Stimulated activated CD4-positive, alpha-beta T cell treated with anti-CD3 and anti-CD28 coated beads, TNF-alpha, amount 100 ng/mL, for 4 hours (primary cell): ENCODE results near the gene SIGLEC7.
"Not testable (repeated sequence)": the region's sequence is repeated elsewhere in the genome, so short reads cannot be mapped to it uniquely, and the experiment has no call there.

Experiments
- DNase-seq, 3 experiments: peaks; one replicate each; pipeline ENCODE4 v3.0.0-alpha.2; 2020; ENCODE audit warnings: low read depth in 3 of 3

Gene SIGLEC7

GRCh38 chr19:51138549-51138979 lies 3.5 kb upstream of the SIGLEC7 start:
- DNase-seq = no peak

GRCh38 chr19:51139299-51140014 lies 2.6 kb upstream of the SIGLEC7 start:
- no peak for DNase-seq

DNA sequence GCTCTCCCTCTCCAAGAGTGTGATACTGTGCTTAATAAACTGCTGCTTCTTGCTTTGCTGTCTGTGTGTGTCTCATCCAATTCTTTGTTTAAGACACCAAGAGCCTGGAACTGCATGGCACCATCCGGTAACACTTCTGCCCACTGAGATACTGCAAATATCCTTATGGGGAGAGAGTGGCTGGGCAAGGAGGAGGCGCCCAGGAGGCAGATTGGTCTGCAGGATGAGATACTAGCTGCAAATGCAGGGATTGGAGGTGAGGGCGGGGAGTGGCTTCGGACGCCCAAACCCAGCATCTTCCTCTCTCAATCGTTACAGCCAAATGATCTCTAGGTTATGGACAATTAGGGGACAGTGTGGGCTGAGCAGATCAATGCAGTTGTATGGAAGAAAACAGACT lies 1.7 kb upstream of the SIGLEC7 start:
- no peak for DNase-seq

GRCh38 chr19:51141181-51141580 lies 920 bp upstream of the SIGLEC7 start:
- DNase-seq = no peak

DNA sequence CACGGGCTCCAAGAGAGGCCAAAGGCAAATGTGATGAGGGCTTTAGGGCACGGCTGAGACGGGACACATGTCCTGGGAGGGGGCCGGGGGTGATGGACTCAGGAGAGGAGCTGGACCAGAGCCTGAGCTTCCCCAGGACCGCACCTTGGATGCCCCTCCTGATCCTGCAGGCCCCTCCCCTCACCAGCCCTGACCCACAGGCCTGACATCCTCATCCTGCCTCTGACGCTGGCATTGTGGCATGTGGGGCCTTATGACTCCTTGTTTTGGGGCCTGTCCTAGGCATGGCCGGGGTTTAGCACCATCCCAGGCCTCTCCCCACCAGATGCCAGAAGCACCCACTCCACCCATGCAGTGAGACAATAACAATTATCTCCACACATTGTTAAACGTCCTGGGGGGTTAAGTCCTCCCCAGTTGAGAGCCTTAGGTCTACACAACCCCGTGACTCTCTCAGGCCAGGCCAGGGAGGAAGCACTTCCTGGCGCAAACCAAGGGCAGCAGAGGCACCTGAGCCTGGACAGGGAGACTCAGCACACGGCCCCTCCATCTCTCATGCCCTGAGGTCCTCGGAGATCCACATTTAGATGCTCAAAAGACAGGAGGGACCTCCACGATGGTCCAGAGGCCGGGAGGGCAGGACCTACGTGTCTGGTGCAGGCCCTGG lies 841 bp downstream of the SIGLEC7 start:
- not testable (repeated sequence) for DNase-seq

DNA sequence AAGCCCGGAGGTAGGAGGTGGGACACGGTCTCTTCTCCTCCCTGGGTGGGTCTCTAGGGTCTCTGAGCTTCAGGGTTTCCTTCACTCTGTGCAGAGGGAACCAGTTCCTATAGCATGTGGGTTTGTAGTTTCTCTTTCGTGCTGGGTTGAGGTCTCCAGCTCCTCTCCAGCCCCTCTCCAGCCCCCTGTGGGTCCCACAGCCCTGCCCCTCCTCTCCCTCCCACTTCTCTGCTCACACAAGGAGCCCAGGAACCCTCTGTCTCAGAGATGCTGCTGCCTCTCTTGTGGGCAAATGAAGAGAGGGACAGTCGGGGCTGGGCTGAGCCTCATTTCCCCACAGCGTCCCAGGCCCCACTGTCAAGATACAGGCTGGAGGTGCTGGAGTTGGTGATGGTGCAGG lies 1.4 kb downstream of the SIGLEC7 start:
- no peak for DNase-seq

DNA sequence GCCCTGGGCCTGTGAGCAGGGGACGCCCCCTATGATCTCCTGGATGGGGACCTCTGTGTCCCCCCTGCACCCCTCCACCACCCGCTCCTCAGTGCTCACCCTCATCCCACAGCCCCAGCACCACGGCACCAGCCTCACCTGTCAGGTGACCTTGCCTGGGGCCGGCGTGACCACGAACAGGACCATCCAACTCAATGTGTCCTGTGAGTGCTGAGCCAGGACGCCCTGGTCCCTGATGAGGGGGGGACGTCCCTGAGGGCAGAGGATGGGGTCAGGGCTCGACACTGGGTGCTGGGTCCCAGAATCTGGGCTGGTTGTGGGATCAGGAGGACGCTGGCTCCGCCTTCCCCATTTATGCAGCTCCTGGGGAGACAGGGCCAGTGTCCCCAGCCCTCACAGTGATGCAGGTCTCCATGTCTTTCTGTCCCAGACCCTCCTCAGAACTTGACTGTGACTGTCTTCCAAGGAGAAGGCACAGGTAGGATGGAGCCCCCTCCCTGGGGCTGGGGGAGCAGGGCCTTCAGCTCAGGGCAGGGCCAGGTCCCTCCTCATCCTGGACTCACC lies 2.5 kb downstream of the SIGLEC7 start:
- DNase-seq = no peak

DNA sequence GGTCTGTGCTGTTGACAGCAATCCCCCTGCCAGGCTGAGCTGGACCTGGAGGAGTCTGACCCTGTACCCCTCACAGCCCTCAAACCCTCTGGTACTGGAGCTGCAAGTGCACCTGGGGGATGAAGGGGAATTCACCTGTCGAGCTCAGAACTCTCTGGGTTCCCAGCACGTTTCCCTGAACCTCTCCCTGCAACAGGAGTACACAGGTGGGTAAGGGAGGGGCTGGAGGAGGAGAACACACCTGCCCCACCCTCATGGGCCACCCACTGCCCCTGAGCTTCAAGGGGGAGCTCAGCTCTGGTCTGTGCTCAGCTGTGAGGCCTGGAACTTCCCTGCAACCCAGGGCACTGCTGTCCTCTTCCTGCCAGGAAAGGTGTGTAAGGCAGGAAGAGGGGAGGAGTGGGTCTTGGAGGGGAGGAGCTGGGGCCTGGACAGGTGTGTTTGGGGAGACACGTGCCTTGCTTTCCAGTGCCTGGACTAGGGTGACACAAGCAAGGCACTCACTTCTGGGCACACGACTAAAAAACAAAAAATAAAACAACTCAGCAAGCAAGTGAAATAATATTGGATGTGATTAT lies 3.9 kb downstream of the SIGLEC7 start:
- no peak for DNase-seq

DNA sequence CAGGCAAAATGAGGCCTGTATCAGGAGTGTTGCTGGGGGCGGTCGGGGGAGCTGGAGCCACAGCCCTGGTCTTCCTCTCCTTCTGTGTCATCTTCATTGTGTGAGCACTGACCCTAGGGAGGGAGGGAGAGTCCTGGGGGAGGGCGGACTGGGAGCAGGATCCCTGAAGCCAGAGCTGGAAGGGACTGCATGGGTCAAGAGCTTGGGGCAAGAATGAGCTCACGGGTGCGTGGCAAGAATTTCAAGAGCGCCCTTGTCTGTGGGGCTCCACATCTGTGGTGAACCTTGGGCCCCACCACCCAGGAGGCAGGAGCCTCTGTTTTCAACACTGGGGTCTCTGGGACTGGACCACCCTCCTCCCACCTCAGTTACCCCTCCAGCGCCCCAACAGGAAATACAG lies 4.7 kb downstream of the SIGLEC7 start:
- DNase-seq = no peak

- no peak for DNase-seq
Measured at GRCh38 chr19:51147663-51148062, 5.6 kb downstream of the SIGLEC7 start.

- no peak for DNase-seq
Measured at GRCh38 chr19:51148580-51148979, 6.5 kb downstream of the SIGLEC7 start.

- no peak for DNase-seq
Measured at GRCh38 chr19:51150627-51151026, 8.5 kb downstream of the SIGLEC7 start.

DNA sequence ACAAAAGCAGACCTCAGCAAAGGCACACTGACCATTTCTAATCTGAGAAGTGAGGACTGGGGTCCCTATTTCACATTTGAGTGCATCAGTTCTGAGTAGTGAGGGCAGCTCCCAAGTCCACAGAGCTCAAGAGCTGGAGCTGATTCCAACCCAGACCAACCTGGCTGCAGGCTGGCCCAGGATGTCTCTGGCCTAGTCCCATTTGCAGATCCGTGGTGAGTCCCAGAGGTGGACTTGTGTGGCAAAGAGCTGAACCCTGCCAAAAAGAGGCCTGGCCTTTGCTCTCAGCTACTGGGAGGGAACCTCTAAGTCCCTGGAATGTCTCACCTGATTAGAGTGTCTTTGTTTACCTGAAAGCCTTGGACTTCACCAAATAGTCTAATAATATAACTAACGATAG lies 14.6 kb downstream of the SIGLEC7 start:
- no peak for DNase-seq

- no peak for DNase-seq
Measured at GRCh38 chr19:51157265-51157664, 15.2 kb downstream of the SIGLEC7 start.

DNA sequence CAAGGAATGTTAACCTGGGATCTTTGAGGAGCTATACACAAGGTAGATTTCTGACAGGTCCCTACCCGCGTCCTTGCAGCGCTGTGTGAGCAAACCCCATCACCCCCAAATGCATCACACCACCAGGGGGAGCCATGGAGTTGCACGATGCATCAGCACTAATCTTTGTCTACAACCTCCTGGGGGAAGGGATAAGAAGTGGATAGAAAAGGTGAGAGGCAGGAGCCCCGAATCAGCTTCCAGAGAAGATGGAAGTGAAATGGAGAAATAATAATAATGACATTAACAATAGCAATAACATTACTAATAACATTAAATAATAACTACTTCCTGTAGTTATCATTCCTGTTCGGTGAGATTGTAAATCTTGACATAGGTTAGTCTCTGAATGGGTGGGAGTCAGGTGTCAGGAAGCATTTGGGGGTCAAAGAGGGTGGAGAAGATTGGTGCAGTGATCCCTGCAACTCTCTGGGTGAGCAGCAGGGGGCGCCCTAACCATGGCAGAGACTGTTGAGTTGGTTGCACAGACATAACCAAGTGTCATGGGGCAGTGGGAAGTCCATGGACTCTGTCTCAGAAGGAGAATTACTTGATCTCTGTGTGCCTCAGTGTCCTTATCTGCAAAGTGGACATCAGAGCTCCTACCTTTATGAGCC lies 16.5 kb downstream of the SIGLEC7 start:
- DNase-seq = peak; percentile 40 to 61 (median 48)

GRCh38 chr19:51159656-51160055 lies 17.6 kb downstream of the SIGLEC7 start:
- no peak for DNase-seq

DNA sequence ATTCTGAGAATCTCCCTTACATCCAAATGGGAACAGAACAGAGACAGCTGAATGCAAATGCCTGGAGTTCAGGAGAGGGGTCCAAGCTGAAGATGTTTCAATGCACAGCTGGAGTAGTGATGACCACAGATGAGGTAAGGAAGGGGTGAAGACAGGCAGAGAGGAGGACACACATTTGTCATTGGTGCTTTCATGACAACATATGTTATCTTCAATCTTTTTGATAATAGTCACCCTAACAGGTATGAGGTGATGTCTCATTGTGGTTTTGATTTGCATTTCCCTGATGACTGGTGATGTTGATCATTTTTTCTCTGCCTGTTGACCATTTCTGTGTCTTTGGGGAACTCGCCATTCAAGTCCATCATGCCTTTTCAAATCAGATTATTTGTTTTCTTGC lies 19.2 kb downstream of the SIGLEC7 start:
- DNase-seq = no peak

DNA sequence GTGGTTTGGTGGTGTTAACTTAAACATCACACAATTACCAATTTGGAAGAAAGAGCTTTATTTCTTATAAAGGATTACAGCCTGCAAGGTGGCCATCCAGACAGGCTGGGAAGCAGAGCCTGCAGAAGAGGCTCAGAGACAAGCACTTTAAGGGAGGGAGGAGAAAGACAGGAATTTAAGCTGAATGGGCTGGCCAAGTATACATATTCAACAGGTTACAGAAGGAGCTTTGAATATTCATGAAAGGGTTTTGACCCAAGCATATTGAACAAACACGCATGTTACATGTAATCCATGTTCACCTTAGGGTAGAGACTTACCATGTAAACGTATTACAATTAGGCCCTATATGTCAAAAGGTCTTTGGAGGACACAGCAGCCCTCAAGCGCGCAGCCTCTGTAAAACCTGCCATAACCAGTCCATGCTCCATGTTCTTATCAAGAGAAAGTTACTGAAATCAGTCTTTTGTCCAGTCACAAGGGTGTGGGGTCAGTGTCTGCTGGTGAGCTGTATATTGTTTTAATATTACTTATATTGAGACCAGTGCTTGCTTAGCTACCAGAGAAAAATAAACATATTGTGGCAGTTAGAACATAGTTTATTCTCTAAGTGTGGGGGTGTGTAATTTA lies 19.9 kb downstream of the SIGLEC7 start:
- no peak for DNase-seq

DNA sequence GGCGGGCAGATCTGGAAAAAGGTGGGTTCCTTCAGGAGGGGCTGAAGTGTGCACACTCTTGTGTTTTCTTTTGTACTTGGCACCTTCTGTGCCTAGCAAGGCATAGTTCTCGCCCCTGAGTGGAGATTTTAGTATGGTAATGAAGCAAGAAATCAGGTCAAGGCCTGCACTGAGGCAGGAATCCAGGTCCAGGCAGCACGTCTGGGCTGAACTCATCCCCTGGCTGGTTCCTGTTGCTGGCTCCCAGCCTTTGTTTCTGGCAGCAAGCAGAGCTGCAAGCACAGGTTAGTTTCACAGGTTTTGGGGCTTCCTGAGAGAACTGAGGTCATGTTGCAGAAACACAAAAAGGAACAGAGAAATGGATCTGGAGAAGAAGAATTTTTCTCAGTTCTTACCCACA lies 21.2 kb downstream of the SIGLEC7 start:
- no peak for DNase-seq

GRCh38 chr19:51164215-51164614 lies 22.1 kb downstream of the SIGLEC7 start:
- no peak for DNase-seq

- DNase-seq = no peak
Measured at GRCh38 chr19:51166846-51167490, 24.9 kb downstream of the SIGLEC7 start.
